HG03354 (cell line): ENCODE data around the gene GRIN2C.
"Not testable (repeated sequence)": the region's sequence is repeated elsewhere in the genome, so short reads cannot be mapped to it uniquely, and the experiment has no call there.

Source experiments
- ATAC-seq: cut with Tn5 transposase; IDR thresholded peaks from one replicate; pipeline ENCODE4 v1.9.1; 2021; ENCODE audit warnings: mild to moderate bottlenecking; ENCODE audit not compliant: unreplicated experiment, poor library complexity, severe bottlenecking

GRIN2C gene

GRCh38 chr17:74859459-74860228 lies at the start of gene GRIN2C:
TSS of gene GRIN2C (minus strand) at chr17:74859885. CDS start at chr17:74855092, 4,793 bp downstream.
- ATAC-seq: no peak

- ATAC-seq: not testable (repeated sequence)
Observed at GRCh38 chr17:74909097-74909496, 49.4 kb upstream of the GRIN2C start.

- no peak for ATAC-seq
Observed at GRCh38 chr17:74907012-74907411, 47.3 kb upstream of the GRIN2C start.

GRCh38 chr17:74906214-74906793 lies 46.6 kb upstream of the GRIN2C start:
- not testable (repeated sequence) for ATAC-seq

GRCh38 chr17:74904687-74905409 lies 45.2 kb upstream of the GRIN2C start:
- no peak for ATAC-seq

GRCh38 chr17:74903671-74904070 lies 44.0 kb upstream of the GRIN2C start:
- ATAC-seq: no peak

- no peak for ATAC-seq
Observed at GRCh38 chr17:74903034-74903433, 43.3 kb upstream of the GRIN2C start.

- ATAC-seq: no peak
Observed at GRCh38 chr17:74901353-74902135, 41.9 kb upstream of the GRIN2C start.

GRCh38 chr17:74900208-74900607 lies 40.5 kb upstream of the GRIN2C start:
- no peak for ATAC-seq

- no peak for ATAC-seq
Observed at GRCh38 chr17:74898376-74898946, 38.8 kb upstream of the GRIN2C start.

GRCh38 chr17:74893936-74894671 lies 34.4 kb upstream of the GRIN2C start:
- no peak for ATAC-seq

- no peak for ATAC-seq
Observed at GRCh38 chr17:74892974-74893911, 33.6 kb upstream of the GRIN2C start, which contains the start of gene FADS6. TSS of gene FADS6 (minus strand) at chr17:74893633. CDS start at chr17:74893595, 38 bp downstream.

GRCh38 chr17:74892013-74892841 lies 32.5 kb upstream of the GRIN2C start:
- no peak for ATAC-seq

- no peak for ATAC-seq
Observed at GRCh38 chr17:74890554-74890953, 30.9 kb upstream of the GRIN2C start.

GRCh38 chr17:74888469-74888868 lies 28.8 kb upstream of the GRIN2C start:
- ATAC-seq: no peak

- ATAC-seq: no peak
Observed at GRCh38 chr17:74883241-74883745, 23.6 kb upstream of the GRIN2C start.
